Astrocyte (in vitro differentiated cells and primary cell): ENCODE measurements around the gene FITM1.

Source experiments
- CTCF ChIP-seq: IDR thresholded peaks from 2 replicates; pipeline ENCODE4 v1.5.1; 2011; ENCODE audit warnings: low read depth, mild to moderate bottlenecking, inconsistent platforms, low read length, moderate library complexity; ENCODE audit not compliant: insufficient read depth
- EZH2 ChIP-seq: IDR thresholded peaks from 2 replicates; pipeline ENCODE4 v1.6.1; 2012; ENCODE audit warnings: mild to moderate bottlenecking, low read length, inconsistent platforms; ENCODE audit not compliant: insufficient read depth

- TF ChIP-seq CTCF (no peak), EZH2 (no peak)
Observed at GRCh38 chr14:24138396-24139271, 8.2 kb downstream of the FITM1 start.
